Measurements from ENCODE around the gene JAM2.

DNA sequence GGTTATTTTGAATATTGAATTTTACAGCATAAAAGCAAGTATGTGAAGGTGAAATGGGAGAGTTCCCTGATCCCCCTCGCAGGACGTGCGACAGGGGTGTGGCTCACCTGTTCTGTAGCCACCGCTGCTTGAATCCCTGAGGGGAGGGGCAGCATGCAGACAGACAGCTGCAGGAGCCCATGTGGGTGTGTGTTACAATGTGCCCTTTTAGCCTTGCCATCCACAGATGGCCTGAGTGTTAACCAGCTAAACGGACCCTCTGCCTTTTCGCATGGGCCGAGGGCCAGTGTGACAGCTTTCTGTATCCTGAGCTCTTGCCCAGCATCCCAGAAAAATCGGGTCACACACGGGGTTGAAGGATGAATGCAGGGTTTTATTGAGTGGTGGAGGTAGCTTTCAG lies 43.3 kb downstream of the JAM2 start:
- TF ChIP-seq, protein P1, sequence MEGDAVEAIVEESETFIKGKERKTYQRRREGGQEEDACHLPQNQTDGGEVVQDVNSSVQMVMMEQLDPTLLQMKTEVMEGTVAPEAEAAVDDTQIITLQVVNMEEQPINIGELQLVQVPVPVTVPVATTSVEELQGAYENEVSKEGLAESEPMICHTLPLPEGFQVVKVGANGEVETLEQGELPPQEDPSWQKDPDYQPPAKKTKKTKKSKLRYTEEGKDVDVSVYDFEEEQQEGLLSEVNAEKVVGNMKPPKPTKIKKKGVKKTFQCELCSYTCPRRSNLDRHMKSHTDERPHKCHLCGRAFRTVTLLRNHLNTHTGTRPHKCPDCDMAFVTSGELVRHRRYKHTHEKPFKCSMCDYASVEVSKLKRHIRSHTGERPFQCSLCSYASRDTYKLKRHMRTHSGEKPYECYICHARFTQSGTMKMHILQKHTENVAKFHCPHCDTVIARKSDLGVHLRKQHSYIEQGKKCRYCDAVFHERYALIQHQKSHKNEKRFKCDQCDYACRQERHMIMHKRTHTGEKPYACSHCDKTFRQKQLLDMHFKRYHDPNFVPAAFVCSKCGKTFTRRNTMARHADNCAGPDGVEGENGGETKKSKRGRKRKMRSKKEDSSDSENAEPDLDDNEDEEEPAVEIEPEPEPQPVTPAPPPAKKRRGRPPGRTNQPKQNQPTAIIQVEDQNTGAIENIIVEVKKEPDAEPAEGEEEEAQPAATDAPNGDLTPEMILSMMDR (IDR thresholded peaks at IDR 0.05 in 4 of 5, conservative IDR thresholded peaks at IDR 0.05 in 1 of 5) = no peak
- TF ChIP-seq POLR2A (IDR thresholded peaks at IDR 0.05) = no peak

All from gastrocnemius medialis (tissue), 4 donors.